ENCODE data around the gene CROCC2. TPM values are rescaled to one million over a fixed set of nuclear protein-coding genes. Genes with fewer than 3 reads are reported as not detected.

The CROCC2 gene
- polyA plus RNA-seq, 1 donor = 0.09 TPM

- no CpG with 5 or more reads among the region's 26 CpGs for WGBS (ENCODE audit: insufficient coverage, low lambda C conversion rate)
- Histone ChIP-seq H3K36me3 (ENCODE audit: control insufficient read depth, insufficient read depth, low read length) (no peaks in the 10 kb centered on the region), H3K27ac (ENCODE audit: low read length) (no peak overlapping the region), H3K9me3 (ENCODE audit: control insufficient read depth, low read depth, low read length) (peaks cover 3% of the 10 kb centered on the region), H3K4me3 (ENCODE audit: low read length) (no peak overlapping the region), H3K4me1 (ENCODE audit: control insufficient read depth, insufficient read depth, low read length) (no peaks in the 10 kb centered on the region), H3K27me3 (ENCODE audit: control insufficient read depth, insufficient read depth, low read length) (no peaks in the 10 kb centered on the region)
- DNase-seq = no peak
Observed at GRCh38 chr2:241018051-241018891, 112.1 kb downstream of the CROCC2 start.

- Histone ChIP-seq H3K27ac (ENCODE audit: low read length) (no peak overlapping the region), H3K27me3 (ENCODE audit: control insufficient read depth, insufficient read depth, low read length) (no peaks in the 10 kb centered on the region), H3K4me3 (ENCODE audit: low read length) (no peak overlapping the region), H3K4me1 (ENCODE audit: control insufficient read depth, insufficient read depth, low read length) (no peaks in the 10 kb centered on the region), H3K9me3 (ENCODE audit: control insufficient read depth, low read depth, low read length) (peaks cover 3% of the 10 kb centered on the region), H3K36me3 (ENCODE audit: control insufficient read depth, insufficient read depth, low read length) (no peaks in the 10 kb centered on the region)
- WGBS (ENCODE audit: insufficient coverage, low lambda C conversion rate) = no CpG with 5 or more reads among the region's 20 CpGs
- no peak for DNase-seq
Observed at GRCh38 chr2:241019441-241020139, 113.5 kb downstream of the CROCC2 start.

- H3K36me3 ChIP-seq (ENCODE audit: control insufficient read depth, insufficient read depth, low read length) = no peaks in the 10 kb centered on the region
- no peak overlapping the region for H3K27ac ChIP-seq (ENCODE audit: low read length)
- no peaks in the 10 kb centered on the region for H3K4me1 ChIP-seq (ENCODE audit: control insufficient read depth, insufficient read depth, low read length)
- no peaks in the 10 kb centered on the region for H3K27me3 ChIP-seq (ENCODE audit: control insufficient read depth, insufficient read depth, low read length)
- no CpG with 5 or more reads among the region's 10 CpGs for WGBS (ENCODE audit: insufficient coverage, low lambda C conversion rate)
- no peak overlapping the region for H3K4me3 ChIP-seq (ENCODE audit: low read length)
- H3K9me3 ChIP-seq (ENCODE audit: control insufficient read depth, low read depth, low read length) = peaks cover 3% of the 10 kb centered on the region
- DNase-seq = no peak
Observed at GRCh38 chr2:241020201-241020600, 114.1 kb downstream of the CROCC2 start.

- no CpG with 5 or more reads among the region's 8 CpGs for WGBS (ENCODE audit: insufficient coverage, low lambda C conversion rate)
- no peak for DNase-seq
- Histone ChIP-seq H3K36me3 (ENCODE audit: control insufficient read depth, insufficient read depth, low read length) (no peaks in the 10 kb centered on the region), H3K9me3 (ENCODE audit: control insufficient read depth, low read depth, low read length) (peaks cover 7% of the 10 kb centered on the region), H3K4me3 (ENCODE audit: low read length) (no peak overlapping the region), H3K27me3 (ENCODE audit: control insufficient read depth, insufficient read depth, low read length) (no peaks in the 10 kb centered on the region), H3K27ac (ENCODE audit: low read length) (no peak overlapping the region), H3K4me1 (ENCODE audit: control insufficient read depth, insufficient read depth, low read length) (no peaks in the 10 kb centered on the region)
Observed at GRCh38 chr2:241020629-241021190, 114.6 kb downstream of the CROCC2 start.

GRCh38 chr2:241025639-241026038 lies 119.5 kb downstream of the CROCC2 start:
- H3K27me3 ChIP-seq (ENCODE audit: control insufficient read depth, insufficient read depth, low read length) = no peaks in the 10 kb centered on the region
- H3K36me3 ChIP-seq (ENCODE audit: control insufficient read depth, insufficient read depth, low read length) = no peaks in the 10 kb centered on the region
- no peak overlapping the region for H3K27ac ChIP-seq (ENCODE audit: low read length)
- no peak overlapping the region for H3K4me3 ChIP-seq (ENCODE audit: low read length)
- no peaks in the 10 kb centered on the region for H3K4me1 ChIP-seq (ENCODE audit: control insufficient read depth, insufficient read depth, low read length)
- no peak for DNase-seq
- peaks cover 10% of the 10 kb centered on the region for H3K9me3 ChIP-seq (ENCODE audit: control insufficient read depth, low read depth, low read length)
- 43% methylated on average over 1 of the region's 1 CpG for WGBS (ENCODE audit: insufficient coverage, low lambda C conversion rate)

- peaks cover 10% of the 10 kb centered on the region for H3K9me3 ChIP-seq (ENCODE audit: control insufficient read depth, low read depth, low read length)
- H3K4me1 ChIP-seq (ENCODE audit: control insufficient read depth, insufficient read depth, low read length) = no peaks in the 10 kb centered on the region
- H3K4me3 ChIP-seq (ENCODE audit: low read length) = no peak overlapping the region
- H3K27ac ChIP-seq (ENCODE audit: low read length) = no peak overlapping the region
- WGBS (ENCODE audit: insufficient coverage, low lambda C conversion rate) = no CpG with 5 or more reads among the region's 17 CpGs
- no peaks in the 10 kb centered on the region for H3K36me3 ChIP-seq (ENCODE audit: control insufficient read depth, insufficient read depth, low read length)
- DNase-seq = no peak
- peaks cover 2% of the 10 kb centered on the region for H3K27me3 ChIP-seq (ENCODE audit: control insufficient read depth, insufficient read depth, low read length)
Observed at GRCh38 chr2:241029599-241030332, 123.6 kb downstream of the CROCC2 start.

GRCh38 chr2:241030333-241030680 lies 124.2 kb downstream of the CROCC2 start:
- no peak for DNase-seq
- Histone ChIP-seq H3K9me3 (ENCODE audit: control insufficient read depth, low read depth, low read length) (peaks cover 10% of the 10 kb centered on the region), H3K27me3 (ENCODE audit: control insufficient read depth, insufficient read depth, low read length) (peaks cover 7% of the 10 kb centered on the region), H3K4me3 (ENCODE audit: low read length) (no peak overlapping the region), H3K4me1 (ENCODE audit: control insufficient read depth, insufficient read depth, low read length) (no peaks in the 10 kb centered on the region), H3K27ac (ENCODE audit: low read length) (no peak overlapping the region), H3K36me3 (ENCODE audit: control insufficient read depth, insufficient read depth, low read length) (no peaks in the 10 kb centered on the region)
- WGBS (ENCODE audit: insufficient coverage, low lambda C conversion rate) = no CpG with 5 or more reads among the region's 15 CpGs

GRCh38 chr2:241030883-241031282 lies 124.7 kb downstream of the CROCC2 start:
- whole genome bisulfite sequencing (ENCODE audit: insufficient coverage, low lambda C conversion rate) = 94% methylated on average over 3 of the region's 7 CpGs
- H3K27me3 ChIP-seq (ENCODE audit: control insufficient read depth, insufficient read depth, low read length) = peaks cover 9% of the 10 kb centered on the region

GRCh38 chr2:241031436-241032165 lies 125.5 kb downstream of the CROCC2 start:
- Histone ChIP-seq H3K9me3 (ENCODE audit: control insufficient read depth, low read depth, low read length) (no peaks in the 10 kb centered on the region), H3K4me3 (ENCODE audit: low read length) (no peak overlapping the region), H3K27ac (ENCODE audit: low read length) (no peak overlapping the region), H3K27me3 (ENCODE audit: control insufficient read depth, insufficient read depth, low read length) (peaks cover 15% of the 10 kb centered on the region), H3K36me3 (ENCODE audit: control insufficient read depth, insufficient read depth, low read length) (no peaks in the 10 kb centered on the region), H3K4me1 (ENCODE audit: control insufficient read depth, insufficient read depth, low read length) (no peaks in the 10 kb centered on the region)
- no CpG with 5 or more reads among the region's 20 CpGs for WGBS (ENCODE audit: insufficient coverage, low lambda C conversion rate)
- DNase-seq = no peak

More at GRCh38 chr2:241030883-241031282, 124.7 kb downstream of the CROCC2 start:
- H3K27ac ChIP-seq (ENCODE audit: low read length) = no peak overlapping the region
- H3K4me3 ChIP-seq (ENCODE audit: low read length) = no peak overlapping the region
- H3K4me1 ChIP-seq (ENCODE audit: control insufficient read depth, insufficient read depth, low read length) = no peaks in the 10 kb centered on the region
- DNase-seq = no peak
- peaks cover 5% of the 10 kb centered on the region for H3K9me3 ChIP-seq (ENCODE audit: control insufficient read depth, low read depth, low read length)
- no peaks in the 10 kb centered on the region for H3K36me3 ChIP-seq (ENCODE audit: control insufficient read depth, insufficient read depth, low read length)

Measured in large intestine (tissue), 3 donors.